CD4-positive, alpha-beta T cell treated with Interleukin-6 at 100 ng/mL for 8 hours (primary cell): ENCODE measurements around the gene OR1J4.
"Not testable (repeated sequence)": the region's sequence is repeated elsewhere in the genome, so short reads cannot be mapped to it uniquely, and the experiment has no call there.

Experiments
- DNase-seq: peaks from one replicate; pipeline ENCODE4 v3.0.0-alpha.2; 2020; ENCODE audit warnings: mixed read lengths, low spot score

Gene OR1J4, protein sequence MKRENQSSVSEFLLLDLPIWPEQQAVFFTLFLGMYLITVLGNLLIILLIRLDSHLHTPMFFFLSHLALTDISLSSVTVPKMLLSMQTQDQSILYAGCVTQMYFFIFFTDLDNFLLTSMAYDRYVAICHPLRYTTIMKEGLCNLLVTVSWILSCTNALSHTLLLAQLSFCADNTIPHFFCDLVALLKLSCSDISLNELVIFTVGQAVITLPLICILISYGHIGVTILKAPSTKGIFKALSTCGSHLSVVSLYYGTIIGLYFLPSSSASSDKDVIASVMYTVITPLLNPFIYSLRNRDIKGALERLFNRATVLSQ

GRCh38 chr9:122518841-122519240 is at the start of gene OR1J4:
Gene OR1J4, plus strand, starts transcription at chr9:122519141. Its CDS starts 0 bp downstream, at chr9:122519141.
- no peak for DNase-seq

GRCh38 chr9:122474561-122474960 is 44.4 kb upstream of the OR1J4 start:
- no peak for DNase-seq

DNA sequence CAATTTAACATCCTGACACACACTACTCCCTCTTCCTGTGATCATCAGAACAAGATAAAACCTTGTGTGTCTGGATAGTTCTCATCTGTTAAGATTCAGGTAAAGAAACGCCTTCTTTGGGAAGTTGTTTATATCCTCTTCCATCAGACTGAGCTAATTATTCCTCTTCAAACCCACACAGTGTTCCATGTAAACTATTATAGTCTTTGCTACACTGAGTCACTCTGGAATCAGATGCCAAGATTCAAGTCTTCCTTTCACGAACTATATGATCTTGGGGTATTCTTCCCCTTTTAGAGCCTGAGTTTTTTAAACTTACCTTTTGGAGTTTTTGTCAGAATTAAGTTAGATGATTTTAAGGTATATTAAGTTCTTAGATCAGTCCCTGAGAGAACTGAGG is 43.2 kb upstream of the OR1J4 start:
- DNase-seq, result no peak

- no peak for DNase-seq
Observed at GRCh38 chr9:122477346-122477745, 41.6 kb upstream of the OR1J4 start.

GRCh38 chr9:122477826-122478225 is 41.1 kb upstream of the OR1J4 start, which contains the start of gene OR1J1:
Gene OR1J1, minus strand, starts transcription at chr9:122477926. Its CDS starts 0 bp downstream, at chr9:122477926.
- no peak for DNase-seq

DNA sequence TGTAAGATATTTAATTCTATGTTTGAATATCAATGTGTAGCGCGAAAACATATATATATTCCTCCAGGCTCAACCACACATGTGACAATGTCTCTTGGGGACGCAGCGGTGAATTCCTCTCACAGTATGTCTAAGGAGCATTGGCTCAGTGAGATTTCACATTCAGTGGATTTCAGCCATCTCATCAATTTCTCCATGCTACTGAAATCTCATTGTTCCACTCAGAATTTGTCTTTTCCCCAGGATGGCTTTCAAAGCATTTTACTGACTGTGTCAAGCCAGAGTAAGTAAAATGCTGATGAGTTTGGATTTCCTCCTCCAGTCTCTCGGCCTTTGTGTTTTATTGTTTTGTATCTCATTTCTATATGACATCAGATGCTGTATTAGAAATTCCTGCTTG is 39.9 kb upstream of the OR1J4 start:
- DNase-seq, result no peak

DNA sequence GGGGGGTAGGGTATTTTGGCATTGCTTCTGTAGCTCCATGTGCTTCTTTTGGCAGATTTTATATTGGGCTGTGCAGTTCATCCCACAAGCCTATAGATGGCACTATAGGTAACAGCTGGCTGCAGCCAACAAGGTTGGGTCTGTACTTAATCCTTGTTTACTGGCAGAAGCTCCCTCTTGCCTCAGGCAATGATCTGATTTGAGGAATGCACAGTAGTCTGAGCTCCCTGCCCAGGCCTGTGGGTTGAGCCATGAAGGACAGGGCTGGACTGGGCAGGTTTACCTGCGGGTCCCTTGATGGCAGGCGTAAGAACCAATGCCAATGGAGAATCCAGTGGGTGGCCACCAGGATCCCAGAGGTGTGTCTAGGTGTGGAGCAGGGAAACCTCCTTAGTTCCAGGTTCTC is 20.1 kb upstream of the OR1J4 start:
- no peak for DNase-seq

DNA sequence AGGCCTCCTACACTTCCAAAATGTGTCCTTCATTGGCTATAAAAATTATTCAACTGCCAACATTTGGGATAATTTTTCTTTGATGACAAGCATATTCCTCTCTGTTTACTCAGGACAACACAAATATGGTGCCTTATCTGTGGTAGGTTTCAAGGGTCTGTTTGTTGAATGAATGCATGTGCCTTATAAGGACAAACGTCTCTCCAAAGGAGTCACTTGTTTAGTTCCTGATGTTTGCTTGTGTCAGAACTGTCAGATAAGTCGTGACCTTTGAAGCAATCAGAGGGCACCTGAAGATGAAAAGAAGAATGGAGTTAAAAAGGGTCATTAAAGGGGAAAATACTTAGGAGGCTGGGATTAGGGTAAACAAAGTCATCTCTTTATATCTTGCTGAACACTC is 12.0 kb upstream of the OR1J4 start:
- no peak for DNase-seq

- DNase-seq, result no peak
Observed at GRCh38 chr9:122510502-122510901, 8.4 kb upstream of the OR1J4 start, which contains the start of gene OR1J2. Gene OR1J2, plus strand, starts transcription at chr9:122510802. Its CDS starts 0 bp downstream, at chr9:122510802.

DNA sequence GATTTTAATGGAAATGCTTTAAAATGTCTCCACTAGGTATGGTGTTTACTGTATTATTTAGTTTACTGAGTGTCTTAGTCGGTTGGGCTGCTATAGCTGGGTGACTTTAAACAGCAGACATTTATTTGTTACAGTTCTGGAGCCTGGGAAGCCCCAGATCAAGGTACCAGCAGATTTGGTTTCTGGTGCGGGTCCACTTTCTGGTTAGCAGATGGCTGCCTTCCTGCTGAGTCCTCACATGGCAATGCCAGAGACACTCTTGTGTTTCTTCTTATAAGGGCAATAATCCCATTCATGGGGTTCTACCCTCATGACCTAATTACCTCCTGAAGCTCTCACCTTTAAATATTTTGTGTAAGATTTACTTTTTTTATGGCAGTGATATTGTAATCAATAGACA is 715 bp upstream of the OR1J4 start:
- DNase-seq, result no peak

DNA sequence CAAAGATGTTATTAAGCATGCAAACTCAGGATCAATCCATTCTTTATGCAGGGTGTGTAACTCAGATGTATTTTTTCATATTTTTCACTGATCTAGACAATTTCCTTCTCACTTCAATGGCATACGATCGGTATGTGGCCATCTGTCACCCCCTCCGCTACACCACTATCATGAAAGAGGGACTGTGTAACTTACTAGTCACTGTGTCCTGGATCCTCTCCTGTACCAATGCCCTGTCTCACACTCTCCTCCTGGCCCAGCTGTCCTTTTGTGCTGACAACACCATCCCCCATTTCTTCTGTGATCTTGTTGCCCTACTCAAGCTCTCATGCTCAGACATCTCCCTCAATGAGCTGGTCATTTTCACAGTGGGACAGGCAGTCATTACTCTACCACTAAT is 435 bp downstream of the OR1J4 start:
- no peak for DNase-seq

GRCh38 chr9:122526602-122527001 is 7.7 kb downstream of the OR1J4 start:
- no peak for DNase-seq

DNA sequence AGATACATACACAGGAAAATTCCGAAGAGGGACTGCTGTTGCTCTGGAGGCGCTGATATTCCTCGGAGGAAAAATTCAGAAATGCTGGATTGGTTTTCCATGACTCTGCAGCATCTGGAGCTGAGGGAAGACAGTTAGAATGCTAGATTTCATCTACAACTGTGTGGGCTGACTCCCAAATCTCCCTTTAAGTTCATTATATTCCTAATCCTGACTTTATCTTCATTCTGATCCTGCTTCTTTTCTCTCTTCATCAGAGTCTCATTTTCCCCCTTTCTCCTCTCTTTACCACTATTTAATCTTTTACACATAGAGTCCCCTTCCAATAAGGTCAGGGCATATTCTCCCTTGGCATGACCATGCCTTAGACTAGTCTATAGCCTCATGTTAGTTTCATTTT is 8.3 kb downstream of the OR1J4 start, which contains the start of gene OR1N1:
OR1N1 (minus strand) TSS at position 101 of the 400 bp plus-strand sequence; CDS start at position 101, 0 bp downstream.
- DNase-seq, result no peak

GRCh38 chr9:122531157-122531556 is 12.2 kb downstream of the OR1J4 start:
- not testable (repeated sequence) for DNase-seq

- no peak for DNase-seq
Observed at GRCh38 chr9:122536134-122536533, 17.2 kb downstream of the OR1J4 start.

DNA sequence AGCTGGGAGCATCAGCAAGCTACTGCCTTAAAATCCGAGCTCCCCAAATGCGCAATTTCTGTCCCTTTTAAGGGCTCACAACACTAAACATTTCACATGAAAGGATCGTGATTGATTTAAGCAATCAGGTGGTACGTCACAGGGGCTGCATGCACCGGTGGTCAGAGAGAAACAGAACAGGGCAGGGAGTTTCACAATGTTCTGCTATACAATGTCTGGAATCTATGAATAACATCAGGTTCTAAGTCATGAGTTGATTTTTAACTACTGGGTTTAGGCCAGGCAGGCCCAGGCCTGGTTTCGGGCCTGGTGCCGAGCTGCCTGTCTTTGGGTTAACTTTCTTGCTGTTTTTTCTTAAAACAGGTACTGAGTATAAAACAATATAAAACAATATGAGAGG is 18.1 kb downstream of the OR1J4 start:
- DNase-seq, result not testable (repeated sequence)

DNA sequence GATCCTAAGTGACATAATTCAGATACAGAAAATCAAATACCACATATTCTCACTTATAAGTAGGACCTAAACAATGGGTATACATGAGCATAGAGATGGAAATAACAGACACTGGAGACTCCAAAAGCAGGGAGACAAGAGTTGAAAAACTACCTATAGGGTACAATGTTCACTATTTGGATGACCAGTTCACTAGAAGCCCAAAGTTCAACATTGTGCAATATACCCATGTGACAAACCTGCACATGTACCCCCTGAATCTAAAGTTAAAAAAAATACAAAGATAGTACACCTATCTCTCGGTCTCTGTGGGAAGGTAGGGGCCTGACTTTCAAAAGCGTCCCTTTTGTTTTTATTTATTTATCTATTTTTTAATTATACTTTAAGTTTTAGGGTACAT is 19.8 kb downstream of the OR1J4 start:
- no peak for DNase-seq

DNA sequence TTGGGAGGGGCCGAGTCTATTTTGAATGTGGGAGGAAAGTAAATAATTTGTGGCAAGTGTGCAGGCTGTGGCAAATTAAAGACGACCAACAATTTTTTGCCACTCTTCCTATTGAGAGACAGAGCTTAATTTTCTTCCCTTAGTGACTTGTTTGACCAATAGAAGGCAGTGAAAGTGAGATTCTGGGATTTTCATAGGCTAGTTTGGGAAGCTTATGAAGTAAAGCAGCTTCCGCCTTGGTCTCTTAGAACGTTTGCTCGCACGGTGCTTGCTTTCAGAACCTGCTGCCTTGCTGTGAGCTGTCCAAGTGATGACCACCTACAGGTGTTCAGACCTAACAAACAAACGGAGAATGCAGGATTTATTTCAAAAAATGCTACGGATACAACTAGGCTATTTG is 27.3 kb downstream of the OR1J4 start:
- DNase-seq, result no peak

DNA sequence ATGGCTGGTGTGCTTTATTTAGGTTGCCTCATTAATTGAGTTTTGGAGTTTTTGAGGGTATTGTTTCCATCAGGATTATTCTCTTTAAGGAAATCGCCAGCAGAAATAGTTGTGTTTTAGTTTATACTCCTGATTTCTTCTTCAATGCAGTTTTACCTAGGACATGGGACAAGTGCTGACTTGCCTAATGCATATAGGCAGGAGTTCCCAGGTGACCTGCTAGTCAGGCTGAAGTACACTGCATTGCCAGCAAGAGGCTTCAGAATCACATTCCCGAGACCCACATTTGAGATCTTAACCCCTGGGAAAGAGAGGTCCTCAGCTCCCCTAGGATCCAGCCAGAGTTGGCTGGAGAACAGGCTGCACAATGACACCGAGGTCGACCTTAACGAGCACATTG is 32.4 kb downstream of the OR1J4 start:
- no peak for DNase-seq

DNA sequence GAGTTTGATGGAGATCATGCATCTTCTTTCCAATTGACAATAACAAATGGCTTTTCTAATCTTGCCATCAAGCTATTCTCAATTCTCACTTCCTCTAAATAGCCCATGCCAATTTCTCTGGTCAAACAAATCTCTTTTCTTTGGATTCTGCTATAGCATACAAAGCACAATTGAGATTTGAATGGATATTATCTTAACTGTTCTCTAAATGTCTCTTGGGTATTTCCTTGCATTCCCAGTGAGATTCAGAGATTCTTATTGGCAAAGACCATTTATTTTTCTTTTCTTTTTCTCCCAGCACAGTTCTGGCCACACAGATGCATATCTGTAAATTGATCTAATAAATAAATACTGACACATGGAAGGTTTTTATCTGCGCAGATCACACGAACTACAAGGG is 33.9 kb downstream of the OR1J4 start, which contains the start of gene OR1N2:
OR1N2 (plus strand) TSS at position 301 of the 400 bp plus-strand sequence. CDS start 100 bp downstream, outside the sequence.
- DNase-seq, result no peak

DNA sequence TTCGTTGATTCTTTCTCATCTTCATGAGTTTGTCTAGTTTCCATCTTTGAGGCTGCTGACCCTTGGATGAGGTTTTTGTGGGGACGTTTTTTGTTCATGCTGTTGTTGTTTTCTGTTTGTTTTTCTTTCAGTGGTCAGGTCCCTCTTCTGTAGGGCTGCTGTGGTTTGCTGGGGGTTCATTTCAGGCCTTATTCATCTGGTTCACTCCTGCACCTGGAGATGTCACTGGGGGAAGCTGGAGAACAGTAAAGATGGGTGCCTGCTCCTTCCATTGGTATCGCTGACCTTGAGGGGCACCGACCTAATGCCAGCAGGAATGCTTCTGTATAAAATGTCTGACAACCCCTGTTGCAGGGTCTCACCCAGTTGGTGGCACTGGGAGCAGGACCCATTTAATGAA is 42.5 kb downstream of the OR1J4 start:
- no peak for DNase-seq

GRCh38 chr9:122562134-122562760 is 43.3 kb downstream of the OR1J4 start:
- no peak for DNase-seq

DNA sequence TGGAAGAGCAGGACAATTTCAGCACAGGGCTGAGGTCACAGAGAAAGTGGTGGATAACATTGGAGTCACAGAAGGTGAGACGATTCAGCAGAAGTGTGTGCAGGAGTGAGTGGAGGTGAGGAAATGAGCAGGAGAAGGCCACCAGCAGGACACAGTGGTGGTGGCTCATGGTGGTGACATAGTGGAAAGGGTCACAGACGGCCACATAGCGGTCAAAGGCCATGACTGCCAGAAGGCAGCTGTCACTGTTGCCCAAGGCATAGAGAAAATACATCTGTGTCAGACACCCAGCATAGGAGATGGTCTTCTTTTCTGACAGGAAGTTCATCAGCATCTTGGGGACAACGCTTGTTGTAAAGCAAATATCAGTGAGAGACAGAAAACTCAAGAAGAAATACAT is 49.0 kb downstream of the OR1J4 start:
- no peak for DNase-seq
